SU-DHL-6 (cell line): ENCODE results near the gene PTPRC.

ENCODE experiments used
- H2AFZ ChIP-seq: fragments of 200-600 bp; sonication (generic); 2 replicates; pipeline ENCODE4 v1.6.1; 2014; ENCODE audit warnings: low read depth, mild to moderate bottlenecking, moderate library complexity, mixed read lengths, antibody characterized with exemption, low read length; ENCODE audit not compliant: severe bottlenecking
- H3F3A ChIP-seq: fragments of 200-600 bp; shearing (Covaris generic); 2 replicates; pipeline ENCODE4 v1.6.0; 2016; ENCODE audit warnings: antibody characterized with exemption, mild to moderate bottlenecking; ENCODE audit not compliant: insufficient read depth
- H3K27ac ChIP-seq: fragments of 200-600 bp; sonication (generic); 2 replicates; pipeline ENCODE4 v1.5.1; 2016; ENCODE audit warnings: low read depth, mild to moderate bottlenecking, low read length, moderate library complexity, mixed read lengths
- H3K27me3 ChIP-seq: fragments of 200-600 bp; sonication (generic), shearing (Covaris generic); 2 replicates; pipeline ENCODE4 v1.6.0; 2014; ENCODE audit warnings: mild to moderate bottlenecking, low read length
- H3K36me3 ChIP-seq: fragments of 200-600 bp; sonication (generic); 2 replicates; pipeline ENCODE4 v1.6.1; 2014; ENCODE audit warnings: mild to moderate bottlenecking, low read length, mixed read lengths
- H3K4me2 ChIP-seq: fragments of 300-600, 200-600 bp; shearing (Covaris generic), sonication (generic); 2 replicates; pipeline ENCODE4 v1.6.0; 2014; ENCODE audit warnings: low read length, low read depth, mild to moderate bottlenecking; ENCODE audit not compliant: poor library complexity, severe bottlenecking
- H3K4me3 ChIP-seq: fragments of 200-600 bp; sonication (generic); 2 replicates; pipeline ENCODE4 v1.5.1; 2014; ENCODE audit warnings: antibody characterized with exemption, low read length, mild to moderate bottlenecking, mixed read lengths; ENCODE audit not compliant: insufficient read depth, poor library complexity, severe bottlenecking
- H3K79me2 ChIP-seq: fragments of 200-600 bp; sonication (generic); 2 replicates; pipeline ENCODE4 v1.6.1; 2014; ENCODE audit warnings: mild to moderate bottlenecking, low read length, moderate library complexity; ENCODE audit not compliant: insufficient read depth
- H3K9ac ChIP-seq: fragments of 200-600 bp; sonication (generic); 2 replicates; pipeline ENCODE4 v1.7.0; 2014; ENCODE audit warnings: mild to moderate bottlenecking, low read length
- H3K9me2 ChIP-seq: fragments of 200-600 bp; sonication (generic); replicated peaks from 2 replicates; pipeline ENCODE4 v1.6.1; 2014; ENCODE audit warnings: low read length; ENCODE audit not compliant: insufficient read depth
- H3K9me3 ChIP-seq: fragments of 200-600 bp; sonication (generic); 2 replicates; pipeline ENCODE4 v1.6.1; 2014; ENCODE audit warnings: low read length, mixed read lengths; ENCODE audit not compliant: insufficient read depth
- H4K20me1 ChIP-seq: fragments of 200-600 bp; sonication (generic); 2 replicates; pipeline ENCODE4 v1.6.1; 2014; ENCODE audit warnings: low read depth, mild to moderate bottlenecking, antibody characterized with exemption, low read length, moderate library complexity, mixed read lengths
- CTCF ChIP-seq: fragments of 200-600 bp; sonication (generic); IDR thresholded peaks from one replicate; pipeline ENCODE4 v1.5.1; 2017; ENCODE audit warnings: antibody characterized with exemption, mild to moderate bottlenecking, low read length, moderate library complexity; ENCODE audit not compliant: insufficient read depth, poor library complexity, severe bottlenecking
- EZH2phosphoT487 ChIP-seq: fragments of 200-600 bp; sonication (generic), shearing (Covaris generic); conservative IDR thresholded peaks from 2 replicates; pipeline ENCODE4 v1.6.1; 2018; ENCODE audit warnings: mild to moderate bottlenecking, antibody characterized with exemption, low read length, moderate library complexity, mixed read lengths

Gene PTPRC

GRCh38 chr1:198622001-198622400, 16.8 kb upstream of the PTPRC start:
- Histone ChIP-seq H3K36me3 (no peaks in the 10 kb centered on the region), H3K4me3 (peak overlapping the region; percentile 43), H2AFZ (no peak overlapping the region), H3K27me3 (no peaks in the 10 kb centered on the region), H3K79me2 (peaks cover 11% of the 10 kb centered on the region), H3K9me3 (no peaks in the 10 kb centered on the region), H3K4me2 (peak overlapping the region; percentile 95), H3K27ac (peak overlapping the region; percentile 100), H3K9me2 (no peaks in the 10 kb centered on the region), H4K20me1 (no peaks in the 10 kb centered on the region), H3F3A (peaks cover 87% of the 10 kb centered on the region), H3K9ac (peak overlapping the region; percentile 73)
- no peak for TF ChIP-seq CTCF
- no peak for TF ChIP-seq EZH2phosphoT487

GRCh38 chr1:198623752-198624647, 14.8 kb upstream of the PTPRC start:
- TF ChIP-seq EZH2phosphoT487 (no peak), CTCF (no peak)
- peak overlapping the region; percentile 100 for H3K27ac ChIP-seq
- no peaks in the 10 kb centered on the region for H3K9me3 ChIP-seq
- peak overlapping the region; percentile 43 for H3K4me3 ChIP-seq
- no peaks in the 10 kb centered on the region for H3K36me3 ChIP-seq
- no peaks in the 10 kb centered on the region for H3K9me2 ChIP-seq
- H3K4me2 ChIP-seq, result peak overlapping the region; percentile 95
- H3K79me2 ChIP-seq, result peaks cover 31% of the 10 kb centered on the region
- peaks cover 88% of the 10 kb centered on the region for H3F3A ChIP-seq
- peak overlapping the region; percentile 73 for H3K9ac ChIP-seq
- H4K20me1 ChIP-seq, result no peaks in the 10 kb centered on the region
- no peak overlapping the region for H2AFZ ChIP-seq
- no peaks in the 10 kb centered on the region for H3K27me3 ChIP-seq

GRCh38 chr1:198624648-198624980, 14.2 kb upstream of the PTPRC start:
- H3K4me2 ChIP-seq, result peak overlapping the region; percentile 95
- H3F3A ChIP-seq, result peaks cover 86% of the 10 kb centered on the region
- H3K9ac ChIP-seq, result peak overlapping the region; percentile 73

More at GRCh38 chr1:198624648-198624980, 14.2 kb upstream of the PTPRC start:
- H3K9me2 ChIP-seq, result no peaks in the 10 kb centered on the region
- peak overlapping the region; percentile 43 for H3K4me3 ChIP-seq
- no peaks in the 10 kb centered on the region for H3K27me3 ChIP-seq
- no peaks in the 10 kb centered on the region for H3K9me3 ChIP-seq
- H3K36me3 ChIP-seq, result no peaks in the 10 kb centered on the region
- H4K20me1 ChIP-seq, result no peaks in the 10 kb centered on the region
- H3K79me2 ChIP-seq, result peaks cover 37% of the 10 kb centered on the region
- TF ChIP-seq CTCF, result no peak
- no peak for TF ChIP-seq EZH2phosphoT487
- H2AFZ ChIP-seq, result no peak overlapping the region
- H3K27ac ChIP-seq, result peak overlapping the region; percentile 100
